Tibial nerve (tissue), 4 donors: ENCODE data around the gene UBE2G1. TPM values are rescaled to one million over a fixed set of nuclear protein-coding genes. Genes with fewer than 3 reads are reported as not detected.

Experiments
- DNase-seq, 2 donors: peaks; one replicate each; pipeline ENCODE4 v3.0.0-alpha.2; 2019; ENCODE audit warnings: low spot score in 2 of 2
- H3K27ac ChIP-seq, 4 donors: fragments of 200-600 bp; sonication (generic) in 3 of 4; one replicate each; pipeline ENCODE4 v1.5.1; 2017 to 2019; ENCODE audit warnings: mild to moderate bottlenecking in 1 of 4
- H3K27me3 ChIP-seq, 2 donors: fragments of 200-600 bp; sonication (generic) in 1 of 2; one replicate each; pipeline versions ENCODE4 v1.5.1 to v1.6.0; 2017 to 2019
- H3K36me3 ChIP-seq, 3 donors: fragments of 200-600 bp; sonication (generic); one replicate each; pipeline ENCODE4 v1.5.1; 2018 to 2019
- H3K4me1 ChIP-seq, 4 donors: fragments of 200-600 bp; sonication (generic) in 3 of 4; one replicate each; pipeline ENCODE4 v1.5.1; 2017 to 2019
- H3K4me3 ChIP-seq, 4 donors: fragments of 200-600 bp; sonication (generic) in 3 of 4; one replicate each; pipeline ENCODE4 v1.5.1; 2017 to 2019; ENCODE audit warnings: mild to moderate bottlenecking in 1 of 4, moderate library complexity in 1 of 4
- H3K9me3 ChIP-seq, 4 donors: fragments of 200-600 bp; sonication (generic) in 3 of 4; one replicate each; pipeline ENCODE4 v1.5.1; 2017 to 2019
- CTCF ChIP-seq, 5 experiments: fragments of 200-600 bp in 3 of 5; fragments of 450-650 bp in 2 of 5; sonication (generic) in 3 of 5; IDR thresholded peaks; one replicate each; pipeline ENCODE4 v1.5.1; 2016 to 2019; ENCODE audit warnings: antibody characterized with exemption in 5 of 5, mild to moderate bottlenecking in 3 of 5, moderate library complexity in 2 of 5
- EP300 ChIP-seq, 2 donors: sonication (generic); formaldehyde crosslinking; IDR thresholded peaks; one replicate each; pipeline ENCODE4 v1.6.1; 2017; ENCODE audit warnings: antibody characterized with exemption in 2 of 2, mild to moderate bottlenecking in 1 of 2
- POLR2A ChIP-seq, 2 donors: fragments of 450-650 bp; IDR thresholded peaks; one replicate each; pipeline ENCODE4 v1.6.1; 2017; ENCODE audit warnings: antibody characterized with exemption in 2 of 2, mild to moderate bottlenecking in 2 of 2, moderate library complexity in 2 of 2
- WGBS, 2 donors: methylation state at CpG; one replicate each; pipeline ENCODE4 v1.1.5; 2018; 5-methylcytosine and 5-hydroxymethylcytosine counted together
- total RNA-seq, 4 donors: library from RNA; depleted of rRNA; stranded (reverse); fragments of >200 nt; gene quantifications; one replicate each; pipeline ENCODE4 v1.1.0, GENCODE V29; 2016

UBE2G1 gene
- total RNA-seq, 4 donors from 2014 or later: 30.4 to 50.7 (median 38.3) TPM

DNA sequence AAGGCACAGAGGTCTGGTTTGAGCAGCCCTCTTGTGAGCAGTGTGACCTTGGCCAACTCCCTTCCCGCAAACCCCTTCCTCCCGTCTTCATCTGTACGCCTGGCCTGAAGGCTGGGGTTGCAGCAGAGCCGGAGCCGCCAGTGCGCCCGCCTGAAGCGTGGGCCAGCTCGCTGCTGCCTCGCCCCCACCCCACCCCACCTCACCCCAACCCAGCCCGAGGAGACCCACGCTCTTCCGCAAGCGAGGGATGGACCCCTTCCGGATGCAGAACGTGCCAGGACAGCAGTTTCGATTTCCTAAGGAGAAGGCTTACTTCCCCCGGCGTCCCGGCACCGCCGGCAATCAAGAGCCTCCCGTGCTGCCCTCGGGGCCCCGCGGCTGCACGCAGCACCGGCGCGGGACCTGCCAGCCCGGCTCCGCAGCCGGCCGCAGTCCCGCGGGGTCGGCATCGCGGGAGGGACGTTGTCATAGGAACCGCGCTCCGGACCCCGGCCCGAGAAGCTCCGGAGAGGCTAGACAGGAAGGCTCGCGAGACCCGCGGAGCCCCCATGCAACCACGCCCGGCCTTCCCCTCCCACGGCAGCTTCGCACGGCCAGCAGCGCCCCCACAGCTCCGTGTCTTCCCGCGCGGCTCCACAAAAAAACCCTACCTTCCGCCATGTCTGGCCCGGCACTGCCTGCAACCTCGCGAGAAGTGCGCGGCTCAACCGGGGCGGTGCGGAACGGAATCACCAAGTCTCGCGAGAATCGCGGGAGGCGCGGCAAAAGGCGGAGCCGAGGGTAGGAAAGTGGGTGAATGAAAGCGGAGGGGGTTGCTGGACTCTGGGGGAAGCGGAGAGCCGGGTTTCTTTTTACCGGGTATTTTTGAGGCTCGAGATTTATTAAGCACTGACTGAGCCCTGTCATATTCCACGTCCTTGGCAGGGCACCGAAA is 102.9 kb downstream of the UBE2G1 start, which contains the start of gene ANKFY1:
Gene ANKFY1, minus strand, starts transcription at position 698 of the 934 bp plus-strand sequence. Its CDS starts 38 bp downstream, at position 660.
- H3K4me1 ChIP-seq: peaks cover 0 to 32% (median 16%) of the 10 kb centered on the region in 4 donors

DNA sequence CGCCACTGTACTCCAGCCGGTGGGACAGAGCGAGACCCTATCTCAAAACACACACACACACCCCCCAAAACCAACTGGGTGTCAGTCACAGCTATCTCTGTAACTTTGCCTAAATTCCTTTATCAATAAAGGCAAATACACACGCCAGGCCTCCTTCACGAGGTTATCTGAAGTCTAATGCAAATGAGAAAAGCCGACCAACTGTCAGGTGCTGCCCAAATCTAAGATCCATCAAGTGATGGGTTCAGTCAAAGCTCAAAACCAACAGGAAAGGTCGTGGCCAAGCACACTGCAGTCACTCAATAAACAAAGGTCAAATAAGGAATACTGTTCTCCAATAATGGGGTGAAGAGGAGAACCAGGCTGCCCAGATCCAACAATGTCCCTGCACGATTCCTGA is 103.8 kb downstream of the UBE2G1 start:
- TF ChIP-seq EP300 (IDR thresholded peaks at IDR 0.05) (no peak), POLR2A (IDR thresholded peaks at IDR 0.05) (no peak), CTCF (IDR thresholded peaks at IDR 0.05) (no peak)
- H3K27ac ChIP-seq: peak overlapping the region in 2 of 4 donors; percentile 87 to 91
- DNase-seq: no peak

More for the DNA sequence above, 102.9 kb downstream of the UBE2G1 start, which contains the start of gene ANKFY1:
- peaks cover 0 to 13% (median 0%) of the 10 kb centered on the region in 4 donors for H3K9me3 ChIP-seq
- peak within 1 kb of the TSS; percentile 78 to 99 (median 89) for H3K4me3 ChIP-seq
- H3K27ac ChIP-seq: peak within 1 kb of the TSS in 3 of 4 donors; percentile 64 to 91 (median 87)
- 0% methylated on average over 50 to 71 of the region's 85 CpGs for WGBS, 2 donors
- no peaks in the 10 kb centered on the region for H3K27me3 ChIP-seq
- peaks cover 0 to 39% (median 0%) of the 10 kb centered on the region in 3 donors for H3K36me3 ChIP-seq
- DNase-seq: peak; percentile 91 to 92
- TF ChIP-seq CTCF (IDR thresholded peaks at IDR 0.05): peak in 3 of 5 experiments; percentile 8 to 46 (median 11)
- peak in 1 of 2 donors; percentile 82 for TF ChIP-seq EP300 (IDR thresholded peaks at IDR 0.05)
- peak in 1 of 2 donors; percentile 56 for TF ChIP-seq POLR2A (IDR thresholded peaks at IDR 0.05)

GRCh38 chr17:4261452-4261851 is 105.0 kb downstream of the UBE2G1 start:
- no peak for TF ChIP-seq CTCF (IDR thresholded peaks at IDR 0.05)
- no peak for TF ChIP-seq POLR2A (IDR thresholded peaks at IDR 0.05)
- no peak for TF ChIP-seq EP300 (IDR thresholded peaks at IDR 0.05)
- Histone ChIP-seq H3K4me1 (peaks cover 0 to 32% (median 16%) of the 10 kb centered on the region in 4 donors), H3K27ac (no peak overlapping the region), H3K27me3 (no peaks in the 10 kb centered on the region), H3K4me3 (no peak overlapping the region), H3K36me3 (peaks cover 0 to 33% (median 0%) of the 10 kb centered on the region in 3 donors), H3K9me3 (peaks cover 0 to 16% (median 0%) of the 10 kb centered on the region in 4 donors)
- DNase-seq: no peak
- 92 to 94% methylated on average over 8 of the region's 8 CpGs for WGBS, 2 donors

More for the DNA sequence above, 103.8 kb downstream of the UBE2G1 start:
- Histone ChIP-seq H3K27me3 (no peaks in the 10 kb centered on the region), H3K4me1 (peaks cover 0 to 32% (median 16%) of the 10 kb centered on the region in 4 donors), H3K4me3 (peak overlapping the region; percentile 78 to 99 (median 89)), H3K9me3 (peaks cover 0 to 16% (median 0%) of the 10 kb centered on the region in 4 donors), H3K36me3 (peaks cover 0 to 38% (median 0%) of the 10 kb centered on the region in 3 donors)
- WGBS, 2 donors: 57 to 62% methylated on average over 8 of the region's 8 CpGs

- Histone ChIP-seq H3K4me3 (no peak overlapping the region), H3K4me1 (peaks cover 0 to 24% (median 12%) of the 10 kb centered on the region in 4 donors), H3K27me3 (no peaks in the 10 kb centered on the region), H3K27ac (no peak overlapping the region), H3K36me3 (peaks cover 0 to 33% (median 0%) of the 10 kb centered on the region in 3 donors), H3K9me3 (peaks cover 0 to 16% (median 0%) of the 10 kb centered on the region in 4 donors)
- 96 to 98% methylated on average over 3 of the region's 3 CpGs for WGBS, 2 donors
- DNase-seq: no peak
- TF ChIP-seq POLR2A (IDR thresholded peaks at IDR 0.05) (no peak), EP300 (IDR thresholded peaks at IDR 0.05) (no peak), CTCF (IDR thresholded peaks at IDR 0.05) (no peak)
Observed at GRCh38 chr17:4258867-4259266, 107.6 kb downstream of the UBE2G1 start.
